HepG2 (cell line): ENCODE data around the gene PSENEN. TPM values are rescaled to one million over a fixed set of nuclear protein-coding genes. Genes with fewer than 3 reads are reported as not detected.

Experiments
- ATAC-seq: fragments of 200-7000 bp; cut with Tn5 transposase; 3 replicates; pipeline ENCODE4 v1.9.1; 2020; ENCODE audit warnings: mild to moderate bottlenecking, moderate library complexity
- BruUV-seq: library from RNA; stranded (reverse); fragments of 400-500 nt; replicated peaks from 2 replicates; lab custom pipeline; 2021; lab: Mats Ljungman, UMichigan
- CTCF ChIA-PET: fragments of 300-600 bp; formaldehyde crosslinking; extraction: SDS; loops from one replicate; lab custom pipeline; 2021; ENCODE audit warnings: low total read pairs, inconsistent platforms, low intra/inter-chr PET ratio; lab: Yijun Ruan, JAX
- POLR2A ChIA-PET: fragments of 350-600 bp; sonication (Branson Sonifier 250); formaldehyde crosslinking; loops from one replicate; lab custom pipeline; 2020; ENCODE audit warnings: antibody characterized with exemption, inconsistent platforms; lab: Yijun Ruan, JAX
- DNase-seq: peaks from one replicate; pipeline ENCODE4 v3.0.0-alpha.2; 2015; ENCODE audit warnings: low spot score
- FAIRE-seq: peaks from 3 replicates; lab custom pipeline; 2011; peaks lifted over from hg19 to GRCh38; lab: Jason Lieb, UNC
- H2AFZ ChIP-seq: one replicate; pipeline ENCODE4 v1.6.1; 2011; ENCODE audit warnings: low read length, inconsistent platforms
- H3K27ac ChIP-seq: fragments of 300-600 bp; 3 replicates; pipeline ENCODE4 v1.8.0; 2011; ENCODE audit warnings: mixed run types, mild to moderate bottlenecking, mixed read lengths, low read length, inconsistent platforms; ENCODE audit not compliant: insufficient read depth; ENCODE audit errors: extremely low read length
- H3K27me3 ChIP-seq, 2 experiments: fragments of 200-600 bp in 1 of 2; 2 replicates in 1 of 2; 3 replicates in 1 of 2; pipeline versions ENCODE4 v1.6.0 to v1.8.0; 2011; ENCODE audit warnings: low read length in 2 of 2, mild to moderate bottlenecking in 2 of 2, moderate library complexity in 2 of 2, inconsistent platforms in 1 of 2; ENCODE audit not compliant: insufficient read depth in 2 of 2, control insufficient read depth in 1 of 2
- H3K36me3 ChIP-seq, 2 experiments: fragments of 200-600 bp in 1 of 2; replicated peaks in 1 of 2; 2 replicates in 1 of 2; 3 replicates in 1 of 2; pipeline versions ENCODE4 v1.5.1 to v1.8.0; 2011; ENCODE audit warnings: low read length in 2 of 2, inconsistent platforms in 1 of 2; ENCODE audit not compliant: insufficient read depth in 2 of 2, control insufficient read depth in 1 of 2
- H3K4me1 ChIP-seq: 2 replicates; pipeline ENCODE4 v1.5.1; 2012; ENCODE audit warnings: low read length, inconsistent platforms; ENCODE audit not compliant: insufficient read depth
- H3K4me2 ChIP-seq: 2 replicates; pipeline ENCODE4 v1.6.0; 2011; ENCODE audit warnings: low read depth, low read length, inconsistent platforms
- H3K4me3 ChIP-seq, 3 experiments: fragments of 200-600 bp in 1 of 3; sonication (generic), shearing (Covaris generic) in 1 of 3; replicated peaks in 1 of 3; 2 replicates each; pipeline ENCODE4 v1.5.1; 2011 to 2016; ENCODE audit warnings: low read length in 3 of 3, inconsistent platforms in 2 of 3, low read depth in 2 of 3, mild to moderate bottlenecking in 2 of 3, control low read depth in 1 of 3, mixed read lengths in 1 of 3; ENCODE audit not compliant: insufficient read depth in 1 of 3
- H3K79me2 ChIP-seq: one replicate; pipeline ENCODE4 v1.6.1; 2011; ENCODE audit warnings: low read length, inconsistent platforms; ENCODE audit not compliant: insufficient read depth
- H3K9ac ChIP-seq: 2 replicates; pipeline ENCODE4 v1.6.0; 2011; ENCODE audit warnings: mild to moderate bottlenecking, low read depth, low read length, inconsistent platforms; ENCODE audit not compliant: insufficient read depth
- H3K9me3 ChIP-seq: 2 replicates; pipeline ENCODE4 v1.5.1; 2012; ENCODE audit warnings: mild to moderate bottlenecking, low read length
- H4K20me1 ChIP-seq: 2 replicates; pipeline ENCODE4 v1.6.0; 2011; ENCODE audit warnings: inconsistent platforms, mild to moderate bottlenecking, low read length, moderate library complexity; ENCODE audit not compliant: insufficient read depth
- AKAP8 ChIP-seq: sonication (generic); formaldehyde crosslinking; IDR thresholded peaks from 2 replicates; pipeline ENCODE4 v1.5.1; 2020; ENCODE audit warnings: mild to moderate bottlenecking, missing genetic modification reagents
- ATF3 ChIP-seq: sonication (generic); formaldehyde crosslinking; IDR thresholded peaks from 2 replicates; pipeline ENCODE4 v1.4.0; 2020; ENCODE audit warnings: missing genetic modification reagents
- CREM ChIP-seq, 2 experiments: sonication (generic) in 1 of 2; formaldehyde crosslinking in 1 of 2; IDR thresholded peaks; 2 replicates each; pipeline versions ENCODE4 v1.4.0 to v1.6.1; 2016 to 2020; ENCODE audit warnings: antibody characterized with exemption in 1 of 2, mild to moderate bottlenecking in 1 of 2, missing genetic modification reagents in 1 of 2
- FOXM1 ChIP-seq: sonication (generic); formaldehyde crosslinking; IDR thresholded peaks from 2 replicates; pipeline ENCODE4 v1.5.0; 2020; ENCODE audit warnings: missing genetic modification reagents
- IRX3 ChIP-seq: sonication (generic); formaldehyde crosslinking; IDR thresholded peaks from 2 replicates; pipeline ENCODE4 v1.8.1; 2023; ENCODE audit warnings: mild to moderate bottlenecking, low read depth, missing genetic modification reagents, borderline replicate concordance
- MZF1 ChIP-seq: sonication (generic); formaldehyde crosslinking; IDR thresholded peaks from 2 replicates; pipeline ENCODE4 v1.8.1; 2023; ENCODE audit warnings: mild to moderate bottlenecking, missing genetic modification reagents, borderline replicate concordance
- PHF5A ChIP-seq: IDR thresholded peaks from one replicate; pipeline ENCODE4 v1.6.1; 2018; ENCODE audit warnings: low read depth, missing genetic modification reagents; ENCODE audit not compliant: unreplicated experiment
- PTBP1 ChIP-seq: fragments of 200-400 bp; formaldehyde crosslinking; IDR thresholded peaks from 2 replicates; pipeline ENCODE4 v1.6.1; 2018; ENCODE audit warnings: low read length, low read depth; ENCODE audit not compliant: poor library complexity, severe bottlenecking
- RFX1 ChIP-seq: fragments of 450-650 bp; IDR thresholded peaks from 2 replicates; pipeline ENCODE4 v1.6.1; 2017
- SRSF4 ChIP-seq: fragments of 200-400 bp; formaldehyde crosslinking; IDR thresholded peaks from one replicate; pipeline ENCODE4 v1.6.1; 2018; ENCODE audit warnings: mild to moderate bottlenecking, low read depth, low read length, moderate library complexity; ENCODE audit not compliant: poor library complexity, severe bottlenecking
- TFAP4 ChIP-seq: sonication (generic); IDR thresholded peaks from 2 replicates; pipeline ENCODE4 v1.6.1; 2016; ENCODE audit warnings: low read depth, borderline replicate concordance
- TFE3 ChIP-seq: IDR thresholded peaks from 2 replicates; pipeline ENCODE4 v1.6.1; 2016
- ZBTB49 ChIP-seq: sonication (generic); formaldehyde crosslinking; IDR thresholded peaks from 2 replicates; pipeline ENCODE4 v1.4.0; 2020; ENCODE audit warnings: missing genetic modification reagents, borderline replicate concordance
- ZNF18 ChIP-seq: sonication (generic); formaldehyde crosslinking; IDR thresholded peaks from 2 replicates; pipeline ENCODE4 v1.8.0; 2022; ENCODE audit warnings: mild to moderate bottlenecking, missing genetic modification reagents; ENCODE audit not compliant: insufficient replicate concordance
- ZNF326 ChIP-seq: sonication (generic); formaldehyde crosslinking; IDR thresholded peaks from 2 replicates; pipeline ENCODE4 v1.4.0; 2020; ENCODE audit warnings: missing genetic modification reagents, borderline replicate concordance
- ZNF446 ChIP-seq: sonication (generic); formaldehyde crosslinking; IDR thresholded peaks from 2 replicates; pipeline ENCODE4 v1.5.0; 2020; ENCODE audit warnings: mild to moderate bottlenecking, missing genetic modification reagents
- ZNF510 ChIP-seq: sonication (generic); formaldehyde crosslinking; IDR thresholded peaks from 2 replicates; pipeline ENCODE4 v1.4.0; 2020; ENCODE audit warnings: low read depth, mild to moderate bottlenecking, missing genetic modification reagents
- whole genome bisulfite sequencing: methylation state at CpG from one replicate; pipeline ENCODE4 v1.1.6; 2017; ENCODE audit warnings: low lambda C conversion rate; 5-methylcytosine and 5-hydroxymethylcytosine counted together
- in situ Hi-C: cut with HindIII; loops from 2 replicates; pipeline ENCODE4 v1.10.0; 2017; ENCODE audit warnings: low pct_unique_long_range_greater_than_20kb; ENCODE audit not compliant: extremely low pct_ligation_motif_present
- intact Hi-C: fragments of 100-400 bp; cut with micrococcal nuclease; formaldehyde crosslinking; loops from one replicate; pipeline ENCODE4 v1.10.0; 2022; ENCODE audit not compliant: unreplicated experiment
- polyA plus RNA-seq, 8 experiments: library from polyadenylated mRNA; depleted of rRNA in 3 of 8; stranded (reverse) in 7 of 8; unstranded in 1 of 8; fragments of >200 nt; fragmentation: Illumina TruSeq in 4 of 8; extraction: Trizol in 4 of 8; gene quantifications; 2 replicates each; pipeline versions ENCODE4 v1.2.1 to v1.2.3, GENCODE V29; 2011 to 2016; ENCODE audit warnings: low read depth in 4 of 8, missing spikeins in 1 of 8, mixed read lengths in 1 of 8; ENCODE audit not compliant: insufficient read depth in 1 of 8
- total RNA-seq, 5 experiments: library from RNA; depleted of rRNA; stranded (reverse); fragments of >200 nt; fragmentation: Illumina TruSeq; extraction: Trizol; gene quantifications; 2 replicates each; pipeline ENCODE4 v1.2.3, GENCODE V29; 2016; ENCODE audit warnings: low read depth in 1 of 5

The PSENEN gene
- total and polyA plus RNA-seq, 2 of the 13 experiments (the other 11 are each of a cell fraction or from before 2014, with no cell fraction given), result 16.9 to 34.2 TPM

GRCh38 chr19:35742121-35742724 lies 3.2 kb upstream of the PSENEN start, which contains the start of gene IGFLR1:
Gene IGFLR1, minus strand, starts transcription at chr19:35742452. Its CDS starts 1,272 bp downstream, at chr19:35741180.
- H4K20me1 ChIP-seq, result no peaks in the 10 kb centered on the region
- peak within 1 kb of the TSS; percentile 94; the same call in 1 of the 2 replicates for H3K4me2 ChIP-seq
- no peak for DNase-seq
- no peaks in the 10 kb centered on the region; a peak in 1 of 5 replicates for H3K27me3 ChIP-seq
- H3K79me2 ChIP-seq, result peaks cover 9% of the 10 kb centered on the region
- H3K27ac ChIP-seq, result peak within 1 kb of the TSS; percentile 89
- H3K9me3 ChIP-seq, result no peaks in the 10 kb centered on the region
- in situ Hi-C loops, result no loop called here
- 98% methylated on average over 7 of the region's 9 CpGs for WGBS
- H3K36me3 ChIP-seq, result peaks cover 8 to 19% of the 10 kb centered on the region in 2 experiments; a peak in 4 of 5 replicates
- intact Hi-C loops, result loop anchor here (10.0 kb wide), 1 partner anchor 47 kb away; no protein-coding TSS in a partner anchor
- no peak for FAIRE-seq
- ATAC-seq, result no peak
- CTCF ChIA-PET, result no interaction called here
- POLR2A ChIA-PET, result no interaction called here
- H3K4me3 ChIP-seq, result peak within 1 kb of the TSS in 2 of 3 experiments; percentile 50 to 84; a peak in 4 of 6 replicates
- peak within 1 kb of the TSS; percentile 77 for H3K9ac ChIP-seq
- no peak within 1 kb of the TSS for H2AFZ ChIP-seq
- H3K4me1 ChIP-seq, result peaks cover 40% of the 10 kb centered on the region
- BruUV-seq, result no TSS peak
- no peak for TF ChIP-seq PHF5A (CRISPR knock-in tag)
- TF ChIP-seq ZBTB49 (CRISPR knock-in tag), result no peak
- TF ChIP-seq ZNF446, result no peak
- TF ChIP-seq MZF1, result no peak
- TF ChIP-seq IRX3 (CRISPR knock-in tag), result no peak
- TF ChIP-seq CREM (IDR thresholded peaks at IDR 0.05), result no peak
- no peak for TF ChIP-seq CREM (CRISPR knock-in tag; IDR thresholded peaks at IDR 0.05)
- TF ChIP-seq SRSF4, result no peak
- TF ChIP-seq TFAP4, result no peak
- TF ChIP-seq RFX1, result no peak
- no peak for TF ChIP-seq TFE3 (CRISPR knock-in tag)
- no peak for TF ChIP-seq ZNF18 (CRISPR knock-in tag)
- TF ChIP-seq ZNF326 (CRISPR knock-in tag), result no peak
- TF ChIP-seq ZNF510, result no peak
- no peak for TF ChIP-seq PTBP1
- TF ChIP-seq FOXM1, result no peak
- no peak for TF ChIP-seq AKAP8 (CRISPR knock-in tag)
- TF ChIP-seq ATF3 (CRISPR knock-in tag), result no peak
